Left ventricle myocardium inferior (tissue), 1 donor: ENCODE data around the gene CDK5RAP1. TPM values are rescaled to one million over a fixed set of nuclear protein-coding genes. Genes with fewer than 3 reads are reported as not detected.
"Not testable (repeated sequence)": the region's sequence is repeated elsewhere in the genome, so short reads cannot be mapped to it uniquely, and the experiment has no call there.

Experiments used
- DNase-seq: peaks from one replicate; pipeline ENCODE4 v3.0.0-alpha.2; 2020
- H3K27ac ChIP-seq: fragments of 200-600 bp; replicated peaks from 2 replicates; pipeline ENCODE4 v1.8.0; 2021
- H3K27me3 ChIP-seq: fragments of 200-600 bp; 2 replicates; pipeline ENCODE4 v1.8.0; 2021; ENCODE audit warnings: low read depth
- H3K36me3 ChIP-seq: fragments of 200-600 bp; 2 replicates; pipeline ENCODE4 v1.8.0; 2021
- H3K4me1 ChIP-seq: fragments of 200-600 bp; 2 replicates; pipeline ENCODE4 v1.8.0; 2021
- H3K4me3 ChIP-seq: fragments of 200-600 bp; 2 replicates; pipeline ENCODE4 v1.8.0; 2021; ENCODE audit warnings: mild to moderate bottlenecking, moderate library complexity
- H3K9me3 ChIP-seq: fragments of 200-600 bp; replicated peaks from 2 replicates; pipeline ENCODE4 v1.8.0; 2021
- CTCF ChIP-seq: fragments of 200-600 bp; IDR thresholded peaks from 2 replicates; pipeline ENCODE4 v1.8.0; 2021; ENCODE audit warnings: antibody characterized with exemption, mild to moderate bottlenecking, borderline replicate concordance
- intact Hi-C: fragments of 100-400 bp; cut with micrococcal nuclease; formaldehyde crosslinking; loops from one replicate; pipeline ENCODE4 v1.11.0; 2022
- total RNA-seq: library from RNA; stranded (reverse); fragmentation: NEBNext Ultra II Directional; extraction: Animal tissue kit (Norgen Biotek cat#: 25700); gene quantifications from one replicate; pipeline ENCODE4 v1.2.1, GENCODE V29; 2021
- donor health status: DM: no; HTN: yes; CAD: no; lungs with severe emphysema.

The CDK5RAP1 gene
- total RNA-seq, 1 donor from 2014 or later: 19.9 TPM

- intact Hi-C loops: no loop called here
- H3K9me3 ChIP-seq: no peaks in the 10 kb centered on the region
- H3K27ac ChIP-seq: no peak overlapping the region
- peaks cover 12% of the 10 kb centered on the region for H3K4me1 ChIP-seq
- TF ChIP-seq CTCF: peak; percentile 28
- no peak overlapping the region for H3K4me3 ChIP-seq
- no peaks in the 10 kb centered on the region for H3K27me3 ChIP-seq
- no peak for DNase-seq
- H3K36me3 ChIP-seq: peaks cover 64% of the 10 kb centered on the region
Measured at GRCh38 chr20:33394718-33395117, 6.6 kb downstream of the CDK5RAP1 start.

GRCh38 chr20:33393609-33394008, 7.7 kb downstream of the CDK5RAP1 start:
- peaks cover 69% of the 10 kb centered on the region for H3K36me3 ChIP-seq

GRCh38 chr20:33391722-33392415, 9.4 kb downstream of the CDK5RAP1 start:
- DNase-seq: no peak
- no peaks in the 10 kb centered on the region for H3K9me3 ChIP-seq
- no peak overlapping the region for H3K4me3 ChIP-seq
- intact Hi-C loops: no loop called here
- H3K36me3 ChIP-seq: peaks cover 77% of the 10 kb centered on the region
- no peak for TF ChIP-seq CTCF
- H3K4me1 ChIP-seq: peaks cover 1% of the 10 kb centered on the region
- no peaks in the 10 kb centered on the region for H3K27me3 ChIP-seq
- no peak overlapping the region for H3K27ac ChIP-seq

More at GRCh38 chr20:33393609-33394008, 7.7 kb downstream of the CDK5RAP1 start:
- intact Hi-C loops: no loop called here
- Histone ChIP-seq H3K4me1 (peaks cover 7% of the 10 kb centered on the region), H3K27ac (no peak overlapping the region), H3K4me3 (no peak overlapping the region), H3K9me3 (no peaks in the 10 kb centered on the region), H3K27me3 (no peaks in the 10 kb centered on the region)
- DNase-seq: no peak
- TF ChIP-seq CTCF: no peak

GRCh38 chr20:33389326-33389725, 12.0 kb downstream of the CDK5RAP1 start:
- H3K27ac ChIP-seq, H3K9me3 ChIP-seq, intact Hi-C loops, H3K4me3 ChIP-seq, DNase-seq, H3K27me3 ChIP-seq, H3K4me1 ChIP-seq: not testable (repeated sequence)
- H3K36me3 ChIP-seq: peaks cover 81% of the 10 kb centered on the region

GRCh38 chr20:33388268-33388667, 13.1 kb downstream of the CDK5RAP1 start:
- no peaks in the 10 kb centered on the region for H3K9me3 ChIP-seq
- peaks cover 3% of the 10 kb centered on the region for H3K4me1 ChIP-seq
- intact Hi-C loops: no loop called here
- no peak for TF ChIP-seq CTCF
- peaks cover 79% of the 10 kb centered on the region for H3K36me3 ChIP-seq
- DNase-seq: no peak
- no peaks in the 10 kb centered on the region for H3K27me3 ChIP-seq
- H3K4me3 ChIP-seq: no peak overlapping the region
- no peak overlapping the region for H3K27ac ChIP-seq

- DNase-seq: peak; percentile 26
- intact Hi-C loops: no loop called here
Measured at GRCh38 chr20:33387177-33387576, 14.1 kb downstream of the CDK5RAP1 start.

More at GRCh38 chr20:33387177-33387576, 14.1 kb downstream of the CDK5RAP1 start:
- peaks cover 3% of the 10 kb centered on the region for H3K4me1 ChIP-seq
- H3K27me3 ChIP-seq: no peaks in the 10 kb centered on the region
- H3K36me3 ChIP-seq: peaks cover 81% of the 10 kb centered on the region
- H3K27ac ChIP-seq: peak overlapping the region; percentile 2
- no peak overlapping the region for H3K4me3 ChIP-seq
- no peak for TF ChIP-seq CTCF
- no peaks in the 10 kb centered on the region for H3K9me3 ChIP-seq
